ENCODE data around the gene ADGRG6.

GRCh38 chr6:142404751-142405150 is 102.9 kb downstream of the ADGRG6 start:
- no peak for TF ChIP-seq POLR2A (IDR thresholded peaks at IDR 0.05)
- TF ChIP-seq, protein P1, sequence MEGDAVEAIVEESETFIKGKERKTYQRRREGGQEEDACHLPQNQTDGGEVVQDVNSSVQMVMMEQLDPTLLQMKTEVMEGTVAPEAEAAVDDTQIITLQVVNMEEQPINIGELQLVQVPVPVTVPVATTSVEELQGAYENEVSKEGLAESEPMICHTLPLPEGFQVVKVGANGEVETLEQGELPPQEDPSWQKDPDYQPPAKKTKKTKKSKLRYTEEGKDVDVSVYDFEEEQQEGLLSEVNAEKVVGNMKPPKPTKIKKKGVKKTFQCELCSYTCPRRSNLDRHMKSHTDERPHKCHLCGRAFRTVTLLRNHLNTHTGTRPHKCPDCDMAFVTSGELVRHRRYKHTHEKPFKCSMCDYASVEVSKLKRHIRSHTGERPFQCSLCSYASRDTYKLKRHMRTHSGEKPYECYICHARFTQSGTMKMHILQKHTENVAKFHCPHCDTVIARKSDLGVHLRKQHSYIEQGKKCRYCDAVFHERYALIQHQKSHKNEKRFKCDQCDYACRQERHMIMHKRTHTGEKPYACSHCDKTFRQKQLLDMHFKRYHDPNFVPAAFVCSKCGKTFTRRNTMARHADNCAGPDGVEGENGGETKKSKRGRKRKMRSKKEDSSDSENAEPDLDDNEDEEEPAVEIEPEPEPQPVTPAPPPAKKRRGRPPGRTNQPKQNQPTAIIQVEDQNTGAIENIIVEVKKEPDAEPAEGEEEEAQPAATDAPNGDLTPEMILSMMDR (IDR thresholded peaks at IDR 0.05) = no peak

Data from ovary (tissue), 3 donors.